Lung (tissue), 12 donors: Measurements from ENCODE around the gene NPFFR1. TPM values are rescaled to one million over a fixed set of nuclear protein-coding genes. Genes with fewer than 3 reads are reported as not detected.

Source experiments
- ATAC-seq: fragments of 200-7000 bp; cut with Tn5 transposase; one replicate; pipeline ENCODE4 v1.9.1; 2020; ENCODE audit warnings: moderate number of reproducible peaks; ENCODE audit not compliant: insufficient read depth, low FRiP score
- DNase-seq, 3 donors: peaks; one replicate each; pipeline ENCODE4 v3.0.0-alpha.2; 2013 to 2017
- H3K27ac ChIP-seq, 2 donors: one replicate each; pipeline ENCODE4 v1.5.1; 2013; ENCODE audit warnings: mild to moderate bottlenecking in 2 of 2, moderate library complexity in 2 of 2, control low read depth in 1 of 2, inconsistent platforms in 1 of 2, low read depth in 1 of 2, low read length in 1 of 2
- H3K27me3 ChIP-seq, 3 donors: one replicate each; pipeline ENCODE4 v1.5.1; 2013; ENCODE audit warnings: low read length in 2 of 3; ENCODE audit not compliant: control insufficient read depth in 3 of 3, insufficient read depth in 3 of 3
- H3K36me3 ChIP-seq, 4 donors: one replicate each; pipeline ENCODE4 v1.5.1; 2013; ENCODE audit warnings: low read length in 4 of 4, mild to moderate bottlenecking in 1 of 4, moderate library complexity in 1 of 4; ENCODE audit not compliant: control insufficient read depth in 4 of 4, insufficient read depth in 4 of 4
- H3K4me1 ChIP-seq, 5 donors: one replicate each; pipeline ENCODE4 v1.5.1; 2013; ENCODE audit warnings: low read length in 5 of 5, mild to moderate bottlenecking in 2 of 5, moderate library complexity in 1 of 5; ENCODE audit not compliant: control insufficient read depth in 5 of 5, insufficient read depth in 5 of 5
- H3K4me3 ChIP-seq: one replicate; pipeline ENCODE4 v1.5.1; 2013; ENCODE audit warnings: mild to moderate bottlenecking, control low read depth, moderate library complexity
- H3K9ac ChIP-seq, 2 donors: one replicate each; pipeline ENCODE4 v1.5.1; 2013; ENCODE audit warnings: low read length in 2 of 2, control low read depth in 1 of 2; ENCODE audit not compliant: insufficient read depth in 1 of 2
- H3K9me3 ChIP-seq, 4 donors: one replicate each; pipeline ENCODE4 v1.5.1; 2013; ENCODE audit warnings: low read length in 3 of 4, mild to moderate bottlenecking in 1 of 4, moderate library complexity in 1 of 4; ENCODE audit not compliant: control insufficient read depth in 4 of 4, insufficient read depth in 3 of 4
- WGBS, 2 donors: extraction: QIAGEN DNeasy Blood & Tissue Kit; methylation state at CpG; one replicate each; pipeline ENCODE4 v1.1.7; 2013; 5-methylcytosine and 5-hydroxymethylcytosine counted together
- polyA plus RNA-seq, 2 donors: library from polyadenylated mRNA; stranded (reverse); fragments of 200-250 nt; gene quantifications; one replicate each; pipeline ENCODE4 v1.2.1, GENCODE V29; 2013
- total RNA-seq, 2 donors: library from RNA; depleted of rRNA in 1 of 2; stranded (reverse); fragments of >200 nt in 1 of 2; gene quantifications; one replicate each; pipeline ENCODE4 v1.2.1, GENCODE V29; 2014 to 2021
- TF ChIP-seq, protein P1 (sequence below): IDR thresholded peaks from 2 replicates; pipeline ENCODE4 v1.5.1; 2012; ENCODE audit warnings: mild to moderate bottlenecking; ENCODE audit errors: control extremely low read depth, extremely low read depth
- donor health status: control.
- donor health status: control.
- donor health status: Bipolar disorder and iron deficiency.
- donor health status: healthy.
- donor health status: DM: yes; HTN: yes; CAD: no.

Gene NPFFR1
- total and polyA plus RNA-seq, 4 donors, result 0.12 to 2.2 (median 0.14) TPM

DNA sequence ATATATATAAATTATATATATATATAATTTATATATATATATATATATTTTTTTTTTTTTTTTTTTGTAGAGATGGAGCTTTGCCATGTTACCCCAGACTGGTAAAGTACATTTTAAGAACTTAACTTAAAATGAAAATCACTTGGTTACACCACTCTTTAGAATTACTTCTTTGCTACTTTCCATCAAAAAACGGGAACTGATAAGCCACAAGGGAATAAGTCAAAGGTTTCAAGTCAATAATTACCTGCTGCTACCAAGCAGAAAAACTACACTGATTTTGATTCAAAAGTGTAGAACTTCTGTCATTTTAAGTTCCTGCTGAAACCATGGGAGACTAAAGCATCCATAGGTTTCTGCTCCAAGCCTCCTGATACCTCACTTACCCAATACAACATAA is 62.8 kb downstream of the NPFFR1 start:
- peak overlapping the region in 1 of 2 donors; percentile 63 for H3K9ac ChIP-seq
- no peak overlapping the region for H3K4me3 ChIP-seq
- peaks cover 0 to 3% (median 1%) of the 10 kb centered on the region in 5 donors for H3K4me1 ChIP-seq
- peak in 1 of 3 donors; percentile 5 for DNase-seq
- H3K27ac ChIP-seq, result no peak overlapping the region
- H3K9me3 ChIP-seq, result no peaks in the 10 kb centered on the region
- H3K36me3 ChIP-seq, result peaks cover 0 to 11% (median 0%) of the 10 kb centered on the region in 4 donors
- TF ChIP-seq, protein P1, sequence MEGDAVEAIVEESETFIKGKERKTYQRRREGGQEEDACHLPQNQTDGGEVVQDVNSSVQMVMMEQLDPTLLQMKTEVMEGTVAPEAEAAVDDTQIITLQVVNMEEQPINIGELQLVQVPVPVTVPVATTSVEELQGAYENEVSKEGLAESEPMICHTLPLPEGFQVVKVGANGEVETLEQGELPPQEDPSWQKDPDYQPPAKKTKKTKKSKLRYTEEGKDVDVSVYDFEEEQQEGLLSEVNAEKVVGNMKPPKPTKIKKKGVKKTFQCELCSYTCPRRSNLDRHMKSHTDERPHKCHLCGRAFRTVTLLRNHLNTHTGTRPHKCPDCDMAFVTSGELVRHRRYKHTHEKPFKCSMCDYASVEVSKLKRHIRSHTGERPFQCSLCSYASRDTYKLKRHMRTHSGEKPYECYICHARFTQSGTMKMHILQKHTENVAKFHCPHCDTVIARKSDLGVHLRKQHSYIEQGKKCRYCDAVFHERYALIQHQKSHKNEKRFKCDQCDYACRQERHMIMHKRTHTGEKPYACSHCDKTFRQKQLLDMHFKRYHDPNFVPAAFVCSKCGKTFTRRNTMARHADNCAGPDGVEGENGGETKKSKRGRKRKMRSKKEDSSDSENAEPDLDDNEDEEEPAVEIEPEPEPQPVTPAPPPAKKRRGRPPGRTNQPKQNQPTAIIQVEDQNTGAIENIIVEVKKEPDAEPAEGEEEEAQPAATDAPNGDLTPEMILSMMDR, result no peak
- no peaks in the 10 kb centered on the region for H3K27me3 ChIP-seq
- ATAC-seq, result no peak
- WGBS, 2 donors, result 30 to 57% methylated on average over 1 of the region's 1 CpG

DNA sequence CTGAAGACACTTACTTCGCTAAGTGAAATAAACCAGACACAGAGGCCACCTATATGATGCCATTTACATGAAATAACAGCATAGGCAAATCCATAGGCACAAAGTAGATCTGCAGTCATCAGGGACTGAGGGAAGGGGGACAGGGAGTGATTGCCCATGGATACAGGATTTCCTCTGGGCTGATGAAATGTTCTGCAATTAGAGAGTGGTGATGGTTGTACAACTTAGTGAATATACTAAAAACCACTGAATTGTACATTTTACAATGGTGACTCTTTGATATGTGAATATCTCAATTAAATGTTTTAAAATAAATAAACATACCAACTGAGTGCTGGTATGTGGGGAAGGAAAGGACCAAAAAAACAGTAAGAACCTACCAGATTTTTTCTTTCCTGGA is 70.9 kb downstream of the NPFFR1 start:
- H3K4me1 ChIP-seq, result no peaks in the 10 kb centered on the region
- TF ChIP-seq, protein P1, result no peak
- H3K4me3 ChIP-seq, result no peak overlapping the region
- ATAC-seq (no peak), DNase-seq (no peak)
- WGBS, 2 donors, result 96 to 100% methylated on average over 1 of the region's 1 CpG
- H3K9me3 ChIP-seq, result no peaks in the 10 kb centered on the region
- H3K9ac ChIP-seq, result no peak overlapping the region
- H3K27ac ChIP-seq, result no peak overlapping the region
- no peaks in the 10 kb centered on the region for H3K27me3 ChIP-seq
- H3K36me3 ChIP-seq, result peaks cover 7 to 36% (median 16%) of the 10 kb centered on the region in 4 donors

DNA sequence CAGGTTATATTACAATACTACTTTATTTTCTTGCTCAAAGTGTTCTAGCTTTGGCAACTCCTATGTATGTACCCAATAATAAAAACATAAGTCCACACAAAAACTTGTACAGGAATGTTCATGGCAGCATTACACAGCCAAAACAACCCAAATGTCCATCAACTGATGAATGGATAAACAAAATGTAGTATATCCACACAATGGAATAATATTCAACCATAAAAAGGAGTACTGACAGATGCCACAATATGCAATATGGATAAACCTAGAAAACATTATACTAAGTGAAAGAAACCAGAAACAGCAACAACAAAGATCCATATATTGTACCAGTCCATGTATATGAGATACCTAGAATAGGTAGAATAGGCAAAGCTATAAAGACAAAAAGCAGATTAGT is 71.5 kb downstream of the NPFFR1 start:
- DNase-seq (no peak), ATAC-seq (no peak)
- no peaks in the 10 kb centered on the region for H3K27me3 ChIP-seq
- no peak overlapping the region for H3K4me3 ChIP-seq
- H3K9ac ChIP-seq, result no peak overlapping the region
- TF ChIP-seq, protein P1, result no peak
- no peak overlapping the region for H3K27ac ChIP-seq
- H3K36me3 ChIP-seq, result peaks cover 7 to 36% (median 18%) of the 10 kb centered on the region in 4 donors
- H3K9me3 ChIP-seq, result no peaks in the 10 kb centered on the region
- H3K4me1 ChIP-seq, result no peaks in the 10 kb centered on the region

DNA sequence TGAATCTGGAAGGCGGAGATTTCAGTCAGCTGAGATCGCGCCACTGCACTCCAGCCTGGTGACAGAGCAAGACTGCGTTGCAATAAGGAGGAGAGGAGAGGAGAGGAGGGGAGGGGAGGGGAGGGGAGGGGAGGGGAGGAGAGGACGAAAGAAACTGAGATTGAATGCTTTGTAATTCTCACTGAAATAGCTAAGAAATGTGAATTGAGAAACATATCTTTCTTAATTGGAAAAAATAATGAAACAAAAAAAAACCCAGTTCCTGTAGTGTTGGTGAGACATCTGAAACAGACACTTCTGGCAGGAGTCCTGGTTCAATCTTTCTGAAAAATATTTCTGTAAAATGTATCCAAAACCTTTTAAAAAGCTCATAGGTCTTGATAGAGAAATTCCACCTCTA is 77.0 kb downstream of the NPFFR1 start:
- H3K9ac ChIP-seq, result no peak overlapping the region
- TF ChIP-seq, protein P1, result no peak
- H3K9me3 ChIP-seq, result no peaks in the 10 kb centered on the region
- no peaks in the 10 kb centered on the region for H3K4me1 ChIP-seq
- no peak overlapping the region for H3K27ac ChIP-seq
- H3K4me3 ChIP-seq, result no peak overlapping the region
- ATAC-seq, result no peak
- no peaks in the 10 kb centered on the region for H3K27me3 ChIP-seq
- peaks cover 3 to 36% (median 28%) of the 10 kb centered on the region in 4 donors for H3K36me3 ChIP-seq
- no peak for DNase-seq
- WGBS, 2 donors, result 88 to 94% methylated on average over 4 to 5 of the region's 5 CpGs
